ENCODE measurements around the gene ANKS1A. TPM values are rescaled to one million over a fixed set of nuclear protein-coding genes. Genes with fewer than 3 reads are reported as not detected.
A peak's percentile ranks its signal among the peaks of the same experiment; 100 is the strongest.

The ANKS1A gene
- total and polyA plus RNA-seq, 9 donors = 16.0 to 45.0 (median 27.3) TPM

- no peaks in the 10 kb centered on the region for H3K27me3 ChIP-seq
- DNase-seq = no peak
- intact Hi-C loops (cut with DNase I) = no loop called here
- H3K4me3 ChIP-seq = no peak overlapping the region
- H3K9me3 ChIP-seq = no peaks in the 10 kb centered on the region
- no peak overlapping the region for H3K27ac ChIP-seq
- TF ChIP-seq CTCF (IDR thresholded peaks at IDR 0.05) (no peak), POLR2A (IDR thresholded peaks at IDR 0.05) (no peak), EP300 (IDR thresholded peaks at IDR 0.05) (no peak)
- no peaks in the 10 kb centered on the region for H3K36me3 ChIP-seq
- peaks cover 22% of the 10 kb centered on the region for H3K4me1 ChIP-seq (ENCODE audit: insufficient read depth)
- 74 to 86% (median 79%) methylated on average over 1 of the region's 1 CpG for WGBS, 3 donors
Measured at GRCh38 chr6:35019171-35019570, 130.1 kb downstream of the ANKS1A start.

DNA sequence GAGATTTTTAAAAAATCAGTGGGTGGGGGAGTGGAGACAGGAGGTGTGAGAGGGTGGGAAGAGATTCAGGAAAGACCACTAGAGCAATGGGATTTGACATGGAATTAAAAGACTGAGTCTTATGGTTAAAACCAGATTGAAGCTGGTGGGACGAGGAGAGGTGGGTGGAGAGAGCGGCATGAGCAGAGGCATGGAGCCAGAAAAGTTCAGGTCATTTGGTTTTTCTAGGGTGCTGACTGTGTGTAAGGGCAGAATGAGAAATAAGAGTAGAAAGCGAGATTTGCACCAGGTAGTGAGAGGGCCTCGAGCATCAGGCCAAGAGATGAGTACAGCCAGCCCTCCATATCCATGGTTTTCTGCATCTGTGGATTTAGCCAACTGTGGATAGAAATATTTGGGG, 130.8 kb downstream of the ANKS1A start:
- H3K36me3 ChIP-seq = no peaks in the 10 kb centered on the region
- H3K9me3 ChIP-seq = no peaks in the 10 kb centered on the region
- intact Hi-C loops (cut with DNase I) = no loop called here
- 88 to 93% (median 93%) methylated on average over 4 of the region's 4 CpGs for WGBS, 3 donors
- no peak for DNase-seq
- H3K27me3 ChIP-seq = no peaks in the 10 kb centered on the region
- H3K4me1 ChIP-seq (ENCODE audit: insufficient read depth) = peaks cover 24% of the 10 kb centered on the region
- no peak overlapping the region for H3K4me3 ChIP-seq
- no peak overlapping the region for H3K27ac ChIP-seq
- no peak for TF ChIP-seq POLR2A (IDR thresholded peaks at IDR 0.05)
- TF ChIP-seq CTCF (IDR thresholded peaks at IDR 0.05) = no peak
- no peak for TF ChIP-seq EP300 (IDR thresholded peaks at IDR 0.05)

- no peak overlapping the region for H3K4me3 ChIP-seq
Measured at GRCh38 chr6:35021004-35021403, 131.9 kb downstream of the ANKS1A start.

GRCh38 chr6:35023091-35024000, 134.3 kb downstream of the ANKS1A start:
- intact Hi-C loops (cut with DNase I) = no loop called here
- no peaks in the 10 kb centered on the region for H3K27me3 ChIP-seq
- H3K4me3 ChIP-seq = no peak overlapping the region
- TF ChIP-seq CTCF (IDR thresholded peaks at IDR 0.05) (no peak), POLR2A (IDR thresholded peaks at IDR 0.05) (no peak), EP300 (IDR thresholded peaks at IDR 0.05) (no peak)
- no peaks in the 10 kb centered on the region for H3K36me3 ChIP-seq
- no peaks in the 10 kb centered on the region for H3K9me3 ChIP-seq
- DNase-seq = no peak
- H3K4me1 ChIP-seq (ENCODE audit: insufficient read depth) = peaks cover 14% of the 10 kb centered on the region
- WGBS, 3 donors = 78 to 87% (median 85%) methylated on average over 5 of the region's 5 CpGs
- no peak overlapping the region for H3K27ac ChIP-seq

More at GRCh38 chr6:35021004-35021403, 131.9 kb downstream of the ANKS1A start:
- no peaks in the 10 kb centered on the region for H3K36me3 ChIP-seq
- peak; percentile 36 to 59 (median 57) for DNase-seq
- TF ChIP-seq CTCF (IDR thresholded peaks at IDR 0.05) (no peak), EP300 (IDR thresholded peaks at IDR 0.05) (no peak), POLR2A (IDR thresholded peaks at IDR 0.05) (no peak)
- H3K9me3 ChIP-seq = no peaks in the 10 kb centered on the region
- peak overlapping the region in 1 of 2 donors; percentile 38 for H3K27ac ChIP-seq
- intact Hi-C loops (cut with DNase I) = no loop called here
- H3K27me3 ChIP-seq = no peaks in the 10 kb centered on the region
- 22 to 26% (median 23%) methylated on average over 3 of the region's 3 CpGs for WGBS, 3 donors
- peaks cover 22% of the 10 kb centered on the region for H3K4me1 ChIP-seq (ENCODE audit: insufficient read depth)

All from ovary (tissue), 9 donors.